ENCODE measurements around the gene PLXNB3.

Gene PLXNB3

GRCh38 chrX:153769865-153770600 lies 6.0 kb downstream of the PLXNB3 start:
- no peak for ATAC-seq
- TF ChIP-seq TSHZ2 (CRISPR knock-in tag; IDR thresholded peaks at IDR 0.05) = no peak
- TF ChIP-seq TCF4 (CRISPR knock-in tag; IDR thresholded peaks at IDR 0.05; ENCODE audit: borderline replicate concordance) = no peak
- no peak for TF ChIP-seq SNAI2 (CRISPR knock-in tag; IDR thresholded peaks at IDR 0.05)
- no peak for TF ChIP-seq ISL1 (CRISPR knock-in tag; IDR thresholded peaks at IDR 0.05)
- TF ChIP-seq CREB5 (CRISPR knock-in tag; IDR thresholded peaks at IDR 0.05; ENCODE audit: low read depth) = no peak
- TF ChIP-seq ARNTL (CRISPR knock-in tag; IDR thresholded peaks at IDR 0.05; ENCODE audit: borderline replicate concordance, low read depth) = no peak
- TF ChIP-seq ZFP3 (CRISPR knock-in tag; IDR thresholded peaks at IDR 0.05) = no peak
- TF ChIP-seq ZC3H10 (CRISPR knock-in tag; IDR thresholded peaks at IDR 0.05) = no peak
- TF ChIP-seq OSR1 (CRISPR knock-in tag; IDR thresholded peaks at IDR 0.05) = no peak
- TF ChIP-seq POU6F1 (CRISPR knock-in tag; IDR thresholded peaks at IDR 0.05; ENCODE audit: borderline replicate concordance, low read depth) = no peak

- no peak for TF ChIP-seq ZC3H10 (CRISPR knock-in tag; IDR thresholded peaks at IDR 0.05)
- no peak for ATAC-seq
These were observed 6.8 kb downstream of the PLXNB3 start for GRCh38 chrX:153770601-153771414.

GRCh38 chrX:153771415-153772315 lies 7.6 kb downstream of the PLXNB3 start:
- ATAC-seq = no peak
- no peak for TF ChIP-seq ISL1 (CRISPR knock-in tag; IDR thresholded peaks at IDR 0.05)
- no peak for TF ChIP-seq ZFP3 (CRISPR knock-in tag; IDR thresholded peaks at IDR 0.05)
- no peak for TF ChIP-seq BACH2 (CRISPR knock-in tag; IDR thresholded peaks at IDR 0.05; ENCODE audit: borderline replicate concordance)
- no peak for TF ChIP-seq ZNF565 (CRISPR knock-in tag; conservative IDR thresholded peaks at IDR 0.05; ENCODE audit: low read depth)
- no peak for TF ChIP-seq ESRRG (CRISPR knock-in tag; IDR thresholded peaks at IDR 0.05)
- no peak for TF ChIP-seq ZNF70 (CRISPR knock-in tag; IDR thresholded peaks at IDR 0.05)
- TF ChIP-seq PATZ1 (CRISPR knock-in tag; IDR thresholded peaks at IDR 0.05; ENCODE audit: borderline replicate concordance) = no peak
- no peak for TF ChIP-seq TOX (CRISPR knock-in tag; IDR thresholded peaks at IDR 0.05; ENCODE audit: borderline replicate concordance)
- TF ChIP-seq ZNF8 (CRISPR knock-in tag; IDR thresholded peaks at IDR 0.05) = no peak
- no peak for TF ChIP-seq TSHZ2 (CRISPR knock-in tag; IDR thresholded peaks at IDR 0.05)
- TF ChIP-seq ZFP30 (CRISPR knock-in tag; IDR thresholded peaks at IDR 0.05) = no peak
- no peak for TF ChIP-seq SNAI2 (CRISPR knock-in tag; IDR thresholded peaks at IDR 0.05)
- no peak for TF ChIP-seq PPARA (CRISPR knock-in tag; IDR thresholded peaks at IDR 0.05; ENCODE audit: borderline replicate concordance)
- TF ChIP-seq TCF4 (CRISPR knock-in tag; IDR thresholded peaks at IDR 0.05; ENCODE audit: borderline replicate concordance) = no peak
- no peak for TF ChIP-seq CSRNP3 (CRISPR knock-in tag; IDR thresholded peaks at IDR 0.05)
- no peak for TF ChIP-seq ARNTL (CRISPR knock-in tag; IDR thresholded peaks at IDR 0.05; ENCODE audit: borderline replicate concordance, low read depth)
